ENCODE measurements around the gene SPATS2L.

The SPATS2L gene

GRCh38 chr2:200506679-200507078, 200.2 kb downstream of the SPATS2L start:
- no peak for DNase-seq (ENCODE audit: low read depth, low spot score)

DNA sequence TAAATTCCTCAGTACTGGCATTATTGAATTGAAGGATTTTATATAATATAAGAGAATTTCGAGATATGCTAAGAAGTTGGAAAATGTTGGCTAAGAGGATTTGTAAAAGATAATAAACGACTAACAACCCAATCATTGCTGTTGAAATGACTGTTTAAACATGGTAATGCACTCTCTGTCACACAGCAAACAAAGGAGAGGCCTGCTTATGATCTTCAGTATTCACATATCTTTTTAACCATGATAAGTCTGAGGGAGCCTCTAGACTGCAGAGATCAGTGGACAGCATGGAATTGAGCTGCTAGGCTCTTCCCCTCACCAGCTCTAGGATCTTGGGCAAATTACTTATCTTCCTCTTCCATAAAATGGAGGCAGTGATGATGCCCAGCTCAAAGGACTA, 200.7 kb downstream of the SPATS2L start:
- no peak for DNase-seq (ENCODE audit: low read depth, low spot score)

DNA sequence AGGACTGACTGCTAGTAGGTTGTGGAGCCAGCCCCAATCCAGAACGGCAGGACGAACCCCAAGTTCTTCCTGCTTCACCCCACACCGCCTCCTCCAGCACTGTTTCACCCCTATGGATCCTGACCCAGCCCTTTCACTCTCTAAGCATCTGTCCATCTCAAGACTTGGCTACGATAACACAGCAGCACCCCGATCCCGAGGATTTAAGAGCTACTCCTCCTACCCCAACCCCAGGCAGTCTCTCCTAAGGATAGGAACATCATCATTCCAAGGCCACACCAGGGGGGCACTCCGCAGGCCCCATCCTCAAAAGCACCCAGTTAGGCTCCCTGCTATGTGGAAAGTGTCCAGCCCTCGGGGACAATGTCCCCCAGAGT, 202.7 kb downstream of the SPATS2L start:
- DNase-seq (ENCODE audit: low read depth, low spot score), result no peak

DNA sequence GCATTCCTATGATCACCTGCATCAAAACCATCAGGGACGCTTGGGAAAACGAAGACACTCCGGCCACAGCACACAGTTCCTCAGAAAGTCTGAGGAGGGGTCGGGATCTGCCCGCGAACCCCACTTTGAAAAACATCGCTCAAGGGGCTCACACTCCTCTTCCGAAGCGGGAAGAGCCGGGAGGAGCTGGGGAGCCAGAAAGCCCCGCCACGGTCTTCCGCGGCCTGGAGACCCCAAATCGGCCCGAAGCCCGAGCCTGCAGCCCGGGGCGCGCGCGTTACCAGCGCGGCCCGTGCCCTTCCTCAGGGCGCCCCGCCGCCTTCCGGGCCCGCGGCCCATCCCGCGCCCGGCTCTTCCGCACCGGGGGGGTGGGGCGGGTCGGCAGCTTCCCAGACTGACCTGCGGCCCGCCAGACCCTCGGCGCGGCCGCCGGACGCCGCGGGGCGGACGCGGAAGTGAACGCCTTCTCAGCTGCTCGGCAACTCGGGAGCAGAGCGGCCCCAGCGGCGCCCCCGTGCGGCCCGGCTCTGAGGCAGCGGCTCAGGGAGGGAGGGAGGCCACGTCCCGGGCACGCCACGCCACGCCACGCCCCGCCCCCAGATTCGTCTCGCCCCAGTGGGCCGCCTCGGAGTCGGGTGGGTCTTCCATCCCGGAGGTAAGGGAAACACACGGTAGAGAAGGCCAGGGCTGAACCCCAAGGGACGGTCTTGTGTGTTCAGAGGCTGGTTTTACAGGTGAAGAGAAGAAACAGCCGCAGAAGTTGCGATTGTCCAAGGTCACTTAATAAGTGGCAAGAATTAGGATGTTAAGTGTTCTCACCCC, 203.3 kb downstream of the SPATS2L start, which contains the start of gene KCTD18:
KCTD18 (minus strand) TSS at position 457 of the 822 bp plus-strand sequence. CDS start 3,052 bp downstream, outside the sequence.
- DNase-seq (ENCODE audit: low read depth, low spot score), result peak; percentile 76

- DNase-seq (ENCODE audit: low read depth, low spot score), result no peak
These were observed 208.7 kb downstream of the SPATS2L start for GRCh38 chr2:200515155-200515554.

DNA sequence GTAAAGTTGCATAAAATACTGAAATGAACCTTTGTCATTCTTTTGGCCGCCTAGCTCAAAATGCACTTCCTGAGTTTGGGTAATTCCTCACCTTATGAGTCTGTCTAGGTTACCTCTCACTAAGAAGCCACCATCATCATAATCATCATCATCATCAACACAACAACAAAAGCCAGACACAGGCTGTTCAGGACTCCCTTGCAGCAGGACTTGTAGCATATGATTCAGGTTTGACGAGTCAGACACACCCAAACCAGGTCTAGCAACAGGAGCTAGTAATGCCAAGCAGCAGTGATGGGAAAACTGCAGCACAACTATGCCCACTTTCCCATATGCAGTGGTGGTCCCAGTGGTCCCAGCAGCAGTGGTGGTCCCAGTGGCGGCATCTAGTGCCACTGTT, 216.7 kb downstream of the SPATS2L start:
- no peak for DNase-seq (ENCODE audit: low read depth, low spot score)

DNA sequence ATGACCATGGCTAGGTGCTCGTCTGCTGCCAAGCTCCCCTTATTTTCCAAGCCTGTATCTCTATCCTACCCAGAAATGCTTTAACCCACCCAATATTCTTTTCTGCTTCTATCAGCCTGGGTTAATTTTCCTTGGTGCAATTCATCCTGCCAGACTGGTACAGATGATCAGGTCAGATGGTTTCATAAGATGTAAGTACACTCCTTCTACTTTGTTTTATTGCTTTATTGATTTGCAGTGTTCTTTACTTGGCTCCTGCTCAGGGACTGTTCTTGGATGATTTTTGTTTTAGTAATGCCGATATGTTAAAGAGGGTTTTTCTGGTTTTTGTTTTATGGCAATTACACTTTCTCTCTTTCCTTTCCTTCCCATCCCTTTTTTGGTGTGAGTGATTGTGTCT, 217.1 kb downstream of the SPATS2L start:
- DNase-seq (ENCODE audit: low read depth, low spot score), result no peak

DNA sequence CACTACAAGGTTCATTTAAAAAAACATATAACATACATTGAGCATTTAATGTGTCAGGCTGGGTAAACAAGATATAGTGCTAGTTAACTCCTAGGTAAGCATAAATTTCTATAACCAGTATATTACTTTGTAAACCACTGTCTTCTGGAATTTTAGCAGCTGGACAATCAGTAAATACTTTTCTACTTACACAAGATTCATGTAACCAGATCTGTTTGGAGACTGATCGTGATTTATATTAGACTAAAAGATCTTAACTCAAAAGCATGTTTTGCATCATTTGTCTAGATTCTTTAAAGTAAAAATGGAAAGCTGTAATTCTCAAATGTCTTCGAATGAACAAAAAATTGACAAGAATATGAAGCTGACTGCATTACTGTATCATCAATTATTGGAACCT, 218.6 kb downstream of the SPATS2L start:
- DNase-seq (ENCODE audit: low read depth, low spot score), result no peak

- no peak for DNase-seq (ENCODE audit: low read depth, low spot score)
These were observed 219.0 kb downstream of the SPATS2L start for GRCh38 chr2:200525551-200525881.

DNA sequence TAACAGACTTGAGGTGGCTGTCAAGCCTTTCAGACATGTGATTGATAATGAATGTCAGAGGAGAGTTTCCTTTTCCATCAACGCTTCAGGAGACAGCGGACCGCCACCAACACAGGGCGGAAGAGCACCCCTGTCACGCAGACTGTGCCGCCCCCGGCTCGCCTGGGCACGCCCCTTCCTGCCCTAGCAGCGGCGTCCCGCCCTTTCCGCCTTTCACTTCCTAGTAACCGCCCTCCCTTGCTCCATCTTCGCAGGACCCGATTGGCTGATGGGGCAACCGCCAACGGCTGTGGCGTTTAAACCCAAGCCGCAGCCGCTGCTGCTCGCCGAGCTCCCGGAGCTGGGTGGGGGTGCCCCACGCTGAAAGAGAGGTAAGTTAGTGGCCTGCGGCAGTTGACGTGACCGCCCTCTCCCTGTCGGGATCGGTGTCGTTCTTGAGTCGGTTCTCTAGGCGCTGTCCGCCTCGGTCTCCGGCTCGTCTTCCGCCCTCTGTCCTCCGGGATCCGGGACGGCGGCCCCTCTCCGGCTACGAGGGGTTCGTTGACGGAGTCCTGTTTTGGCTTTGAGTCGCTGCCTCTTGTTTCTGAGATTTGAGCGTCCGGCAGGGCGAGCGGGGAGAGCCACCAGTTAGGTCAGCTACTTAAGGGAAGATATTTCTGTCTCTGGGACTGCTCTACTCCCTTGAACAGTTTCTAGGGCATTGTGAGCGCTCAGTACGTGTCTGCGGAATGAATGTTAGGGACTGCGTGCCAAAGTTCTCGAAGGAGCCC, 219.6 kb downstream of the SPATS2L start, which contains the start of gene SGO2:
SGO2 (plus strand) TSS at position 326 of the 770 bp plus-strand sequence. CDS start 6,769 bp downstream, outside the sequence.
- DNase-seq (ENCODE audit: low read depth, low spot score), result peak; percentile 91

GRCh38 chr2:200528228-200528627, 221.7 kb downstream of the SPATS2L start:
- DNase-seq (ENCODE audit: low read depth, low spot score), result no peak
